Thymus (tissue), 11 donors: ENCODE data around the gene FXR2. TPM values are rescaled to one million over a fixed set of nuclear protein-coding genes. Genes with fewer than 3 reads are reported as not detected.

Experiments
- DNase-seq, 9 donors: peaks; one replicate each; pipeline ENCODE4 v3.0.0-alpha.2; 2013; ENCODE audit warnings: low spot score in 9 of 9, low read depth in 6 of 9, missing footprints in 1 of 9
- H3K27ac ChIP-seq, 2 donors: one replicate each; pipeline ENCODE4 v1.5.1; 2013; ENCODE audit warnings: control low read depth in 1 of 2, low read depth in 1 of 2, low read length in 1 of 2, mild to moderate bottlenecking in 1 of 2, moderate library complexity in 1 of 2
- H3K27me3 ChIP-seq, 2 donors: one replicate each; pipeline ENCODE4 v1.5.1; 2013; ENCODE audit warnings: low read length in 1 of 2; ENCODE audit not compliant: control insufficient read depth in 2 of 2, insufficient read depth in 1 of 2
- H3K36me3 ChIP-seq, 2 donors: one replicate each; pipeline ENCODE4 v1.5.1; 2013; ENCODE audit warnings: low read length in 1 of 2, mild to moderate bottlenecking in 1 of 2, moderate library complexity in 1 of 2; ENCODE audit not compliant: control insufficient read depth in 2 of 2, insufficient read depth in 2 of 2
- H3K4me1 ChIP-seq, 2 donors: one replicate each; pipeline ENCODE4 v1.5.1; 2013; ENCODE audit warnings: low read length in 2 of 2; ENCODE audit not compliant: control insufficient read depth in 2 of 2, insufficient read depth in 2 of 2
- H3K4me3 ChIP-seq, 2 donors: one replicate each; pipeline ENCODE4 v1.5.1; 2013; ENCODE audit warnings: low read length in 2 of 2, control low read depth in 1 of 2, mild to moderate bottlenecking in 1 of 2
- H3K9me3 ChIP-seq, 2 donors: one replicate each; pipeline ENCODE4 v1.5.1; 2013; ENCODE audit warnings: low read length in 1 of 2, mild to moderate bottlenecking in 1 of 2; ENCODE audit not compliant: control insufficient read depth in 2 of 2, insufficient read depth in 1 of 2
- WGBS: extraction: QIAGEN DNeasy Blood & Tissue Kit; methylation state at CpG from one replicate; pipeline ENCODE4 v1.1.7; 2013; 5-methylcytosine and 5-hydroxymethylcytosine counted together
- polyA plus RNA-seq: library from polyadenylated mRNA; stranded (reverse); fragments of 200-250 nt; gene quantifications from one replicate; pipeline ENCODE4 v1.2.3, GENCODE V29; 2013
- total RNA-seq: library from RNA; stranded (reverse); fragments of 120-200 nt; gene quantifications from one replicate; pipeline ENCODE4 v1.2.4, GENCODE V29; 2013
- donor health status: healthy.

The FXR2 gene
- total and polyA plus RNA-seq, 2 donors, result 33.3 to 36.6 TPM

DNA sequence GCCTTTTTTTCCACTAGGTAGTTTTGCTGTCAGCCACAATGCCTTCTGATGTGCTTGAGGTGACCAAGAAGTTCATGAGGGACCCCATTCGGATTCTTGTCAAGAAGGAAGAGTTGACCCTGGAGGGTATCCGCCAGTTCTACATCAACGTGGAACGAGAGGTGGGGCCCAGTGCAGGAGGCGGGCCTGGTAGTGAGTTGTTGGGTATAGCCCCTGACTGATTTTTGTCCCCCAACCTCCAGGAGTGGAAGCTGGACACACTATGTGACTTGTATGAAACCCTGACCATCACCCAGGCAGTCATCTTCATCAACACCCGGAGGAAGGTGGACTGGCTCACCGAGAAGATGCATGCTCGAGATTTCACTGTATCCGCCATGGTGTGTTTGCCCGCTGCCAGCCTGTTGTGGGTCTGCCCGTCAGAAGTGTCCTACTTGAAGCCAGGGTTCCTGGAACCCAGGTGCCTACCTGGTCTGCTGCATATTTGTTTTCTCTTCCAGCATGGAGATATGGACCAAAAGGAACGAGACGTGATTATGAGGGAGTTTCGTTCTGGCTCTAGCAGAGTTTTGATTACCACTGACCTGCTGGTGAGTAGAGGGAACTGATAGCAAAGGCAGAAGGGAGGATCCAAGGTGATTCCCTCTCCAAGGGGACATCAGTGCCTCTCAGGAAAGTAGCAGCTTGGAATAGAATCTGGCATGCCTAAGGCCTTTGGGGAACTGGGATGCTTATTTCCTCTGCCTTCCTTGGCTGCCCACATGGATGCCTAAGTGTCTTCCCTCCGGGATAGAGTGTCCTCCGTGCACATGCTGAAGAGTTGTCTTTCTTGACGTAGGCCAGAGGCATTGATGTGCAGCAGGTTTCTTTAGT, 37.1 kb downstream of the FXR2 start:
- 97% methylated on average over 17 of the region's 17 CpGs for WGBS
- H3K4me1 ChIP-seq, result peaks cover 16 to 64% of the 10 kb centered on the region in 2 donors
- no peaks in the 10 kb centered on the region for H3K27me3 ChIP-seq
- H3K9me3 ChIP-seq, result peaks cover 0 to 6% of the 10 kb centered on the region in 2 donors
- no peak overlapping the region for H3K4me3 ChIP-seq
- H3K36me3 ChIP-seq, result peaks cover 63 to 72% of the 10 kb centered on the region in 2 donors
- no peak for DNase-seq
- peak overlapping the region in 1 of 2 donors; percentile 15 for H3K27ac ChIP-seq

DNA sequence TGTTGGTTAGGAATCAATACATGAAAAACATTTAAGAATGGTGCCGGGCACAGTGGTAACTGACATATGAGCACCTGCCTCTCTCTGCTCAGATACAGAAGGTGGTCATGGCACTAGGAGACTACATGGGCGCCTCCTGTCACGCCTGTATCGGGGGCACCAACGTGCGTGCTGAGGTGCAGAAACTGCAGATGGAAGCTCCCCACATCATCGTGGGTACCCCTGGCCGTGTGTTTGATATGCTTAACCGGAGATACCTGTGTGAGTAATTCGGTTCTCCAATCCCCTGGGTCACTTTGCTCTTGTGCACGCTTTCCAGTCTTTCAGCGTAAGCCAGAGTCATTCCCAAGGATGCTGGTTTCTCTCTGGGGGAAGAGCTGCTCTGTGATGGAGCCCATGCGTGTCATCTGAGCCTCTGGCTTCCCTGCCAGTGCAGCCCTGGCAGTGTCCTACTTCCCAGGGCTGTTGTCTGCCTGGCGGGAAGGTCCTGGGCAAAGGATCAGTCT, 38.2 kb downstream of the FXR2 start:
- no peak for DNase-seq
- Histone ChIP-seq H3K4me3 (no peak overlapping the region), H3K27ac (no peak overlapping the region), H3K27me3 (no peaks in the 10 kb centered on the region), H3K4me1 (peaks cover 11 to 60% of the 10 kb centered on the region in 2 donors), H3K9me3 (peaks cover 0 to 3% of the 10 kb centered on the region in 2 donors), H3K36me3 (peaks cover 63 to 72% of the 10 kb centered on the region in 2 donors)
- WGBS, result 94% methylated on average over 14 of the region's 14 CpGs

DNA sequence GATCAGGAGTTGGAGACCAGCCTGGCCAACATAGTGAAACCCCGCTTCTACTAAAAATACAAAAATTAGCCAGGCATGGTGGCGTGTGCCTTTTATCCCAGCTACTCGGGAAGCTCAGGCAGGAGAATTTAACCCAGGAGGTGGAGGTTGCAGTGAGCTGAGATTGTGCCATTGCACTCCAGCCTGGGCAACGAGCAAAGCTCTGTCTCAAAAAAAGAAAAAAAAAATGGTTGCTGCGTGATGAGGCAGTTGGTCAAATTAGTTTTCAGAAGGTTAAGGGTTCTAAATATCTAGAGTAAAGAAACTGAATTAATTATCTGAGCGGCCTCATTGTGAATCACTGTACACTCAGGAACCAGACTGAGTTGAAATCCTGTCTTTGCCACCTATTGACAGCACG, 38.7 kb downstream of the FXR2 start:
- H3K27me3 ChIP-seq, result no peaks in the 10 kb centered on the region
- H3K36me3 ChIP-seq, result peaks cover 66 to 71% of the 10 kb centered on the region in 2 donors
- no peak overlapping the region for H3K27ac ChIP-seq
- H3K4me1 ChIP-seq, result peaks cover 11 to 56% of the 10 kb centered on the region in 2 donors
- no peak overlapping the region for H3K4me3 ChIP-seq
- H3K9me3 ChIP-seq, result peaks cover 0 to 3% of the 10 kb centered on the region in 2 donors
- 98% methylated on average over 7 of the region's 7 CpGs for WGBS
- DNase-seq, result no peak

DNA sequence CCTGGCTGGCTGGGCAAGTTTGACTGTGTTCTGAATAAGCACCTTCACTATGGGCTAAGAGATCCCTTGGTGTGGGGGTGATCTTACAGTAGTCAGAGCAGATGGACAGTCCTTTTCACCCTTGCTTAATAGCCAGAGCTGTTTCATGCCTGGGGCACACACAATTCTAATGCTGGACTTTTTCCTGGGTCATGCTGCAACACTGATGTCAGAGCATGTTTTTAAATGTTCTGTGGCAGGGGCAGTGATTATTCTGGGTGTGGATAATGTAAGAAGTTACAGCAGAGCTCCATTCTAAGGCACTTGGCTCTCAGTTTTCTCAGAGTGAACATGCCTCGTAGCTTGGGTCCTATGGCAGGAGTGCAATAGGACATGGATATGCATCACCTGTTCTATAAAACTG, 39.2 kb downstream of the FXR2 start:
- Histone ChIP-seq H3K4me3 (no peak overlapping the region), H3K9me3 (peaks cover 0 to 3% of the 10 kb centered on the region in 2 donors), H3K4me1 (peaks cover 11 to 53% of the 10 kb centered on the region in 2 donors), H3K27ac (no peak overlapping the region), H3K27me3 (no peaks in the 10 kb centered on the region), H3K36me3 (peaks cover 71 to 73% of the 10 kb centered on the region in 2 donors)
- WGBS, result 91% methylated on average over 1 of the region's 1 CpG
- no peak for DNase-seq

DNA sequence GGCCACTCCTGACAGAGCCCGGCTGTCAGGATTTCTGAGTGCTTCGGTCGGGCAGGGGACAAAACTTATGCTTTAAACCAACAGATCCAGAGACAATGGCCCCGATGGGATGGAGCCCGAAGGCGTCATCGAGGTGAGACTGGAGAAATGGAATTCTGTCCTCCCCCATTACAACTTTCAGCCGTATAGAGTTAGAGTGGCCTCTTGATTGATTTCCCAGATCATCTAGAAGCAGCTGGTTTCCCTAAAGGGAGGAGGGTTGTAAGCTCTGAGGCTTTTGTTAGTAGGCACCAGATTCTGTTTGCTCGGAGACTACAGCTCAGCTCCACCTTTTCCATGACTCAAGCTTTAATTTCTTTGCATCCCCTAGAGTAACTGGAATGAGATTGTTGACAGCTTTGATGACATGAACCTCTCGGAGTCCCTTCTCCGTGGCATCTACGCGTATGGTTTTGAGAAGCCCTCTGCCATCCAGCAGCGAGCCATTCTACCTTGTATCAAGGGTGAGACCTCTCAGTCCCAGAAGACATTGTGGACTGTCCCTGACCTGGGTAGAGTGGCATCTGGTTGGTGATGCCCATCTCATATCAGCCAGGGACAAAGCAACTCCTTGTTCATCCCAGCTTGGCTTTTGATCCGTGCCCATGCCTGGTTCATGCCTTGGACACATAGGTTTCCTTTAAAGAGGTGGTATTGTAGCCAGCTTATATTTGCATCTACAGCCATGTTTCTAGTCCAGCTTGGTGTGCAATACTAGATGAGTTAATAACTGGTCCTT, 40.3 kb downstream of the FXR2 start:
- Histone ChIP-seq H3K36me3 (peaks cover 67 to 75% of the 10 kb centered on the region in 2 donors), H3K27me3 (no peaks in the 10 kb centered on the region), H3K27ac (peak overlapping the region in 1 of 2 donors; percentile 59), H3K9me3 (peaks cover 0 to 3% of the 10 kb centered on the region in 2 donors), H3K4me1 (peaks cover 10 to 45% of the 10 kb centered on the region in 2 donors), H3K4me3 (peak overlapping the region; percentile 65 to 100)
- DNase-seq, result no peak
- WGBS, result 55% methylated on average over 15 of the region's 15 CpGs

DNA sequence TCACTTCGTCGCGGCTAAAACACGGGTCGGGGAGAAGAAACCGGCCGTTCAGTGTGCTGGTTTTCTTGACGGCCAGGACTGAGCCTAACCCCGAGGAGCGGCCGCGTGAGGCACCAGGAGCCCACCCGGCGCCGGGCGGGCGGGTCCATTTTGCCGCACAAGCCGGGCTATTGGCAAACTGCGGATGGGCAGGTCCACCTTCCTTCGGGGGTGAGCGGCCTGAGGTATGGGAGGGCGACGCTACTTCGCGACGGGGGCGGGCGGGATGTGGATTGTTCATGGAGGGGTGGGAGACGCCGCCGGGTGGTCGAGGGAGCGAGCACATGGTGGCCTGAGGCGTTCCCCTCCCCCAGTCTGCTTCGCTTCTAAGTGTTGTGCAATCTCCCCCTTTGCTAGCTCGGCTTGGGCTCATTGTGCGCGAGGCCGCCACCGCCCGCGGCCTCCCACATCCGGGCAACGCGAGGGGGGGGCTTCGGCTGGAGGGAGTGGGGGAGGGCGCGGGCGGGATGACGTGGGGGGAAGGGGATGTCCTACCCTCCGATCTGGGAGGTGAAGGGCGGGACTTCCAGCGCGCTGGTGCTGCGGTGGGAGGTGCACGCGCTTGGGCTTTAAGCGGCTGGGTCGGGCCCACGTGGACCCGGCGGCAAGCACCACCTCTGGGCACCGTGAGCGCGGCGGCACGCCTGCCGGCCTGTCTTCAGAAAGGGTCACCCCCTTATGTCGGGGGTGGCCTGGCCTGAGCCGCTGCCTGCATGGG, 41.2 kb downstream of the FXR2 start:
- peak in 8 of 9 donors; percentile 74 to 95 (median 90) for DNase-seq
- peak overlapping the region; percentile 97 to 98 for H3K27ac ChIP-seq
- H3K4me1 ChIP-seq, result peaks cover 8 to 38% of the 10 kb centered on the region in 2 donors
- H3K9me3 ChIP-seq, result peaks cover 0 to 3% of the 10 kb centered on the region in 2 donors
- no peaks in the 10 kb centered on the region for H3K27me3 ChIP-seq
- peaks cover 59 to 72% of the 10 kb centered on the region in 2 donors for H3K36me3 ChIP-seq
- peak overlapping the region; percentile 65 to 100 for H3K4me3 ChIP-seq
- under 1% methylated on average over 71 of the region's 71 CpGs for WGBS

DNA sequence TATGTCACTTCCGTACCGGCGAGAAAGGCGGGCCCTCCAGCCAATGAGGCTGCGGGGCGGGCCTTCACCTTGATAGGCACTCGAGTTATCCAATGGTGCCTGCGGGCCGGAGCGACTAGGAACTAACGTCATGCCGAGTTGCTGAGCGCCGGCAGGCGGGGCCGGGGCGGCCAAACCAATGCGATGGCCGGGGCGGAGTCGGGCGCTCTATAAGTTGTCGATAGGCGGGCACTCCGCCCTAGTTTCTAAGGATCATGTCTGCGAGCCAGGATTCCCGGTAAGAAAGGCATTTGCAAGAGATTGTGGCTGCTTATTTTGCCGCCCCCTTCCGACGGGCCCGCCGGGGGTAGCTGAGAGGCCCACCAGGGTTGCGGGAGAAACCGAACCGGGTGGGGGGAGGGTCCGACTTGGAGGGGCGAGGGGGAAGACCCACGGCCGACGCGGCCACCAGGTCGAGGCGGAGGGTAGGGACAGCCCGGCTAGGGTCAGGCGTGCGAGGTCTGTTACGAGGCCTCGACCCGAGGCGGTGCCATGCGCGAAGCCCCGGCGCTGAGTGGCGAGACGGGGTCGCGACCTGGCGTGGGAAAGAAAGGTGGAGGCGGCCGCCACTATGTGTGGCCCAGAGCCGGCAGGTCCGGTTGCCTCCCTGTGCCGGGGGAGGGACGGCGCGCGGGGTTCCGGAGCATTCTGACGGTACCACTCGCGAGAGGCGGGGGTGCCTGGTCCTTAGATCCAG, 41.9 kb downstream of the FXR2 start:
- peak overlapping the region; percentile 97 to 98 for H3K27ac ChIP-seq
- H3K27me3 ChIP-seq, result no peaks in the 10 kb centered on the region
- under 1% methylated on average over 73 of the region's 73 CpGs for WGBS
- DNase-seq, result peak in 8 of 9 donors; percentile 96 to 100 (median 98)
- peaks cover 0 to 3% of the 10 kb centered on the region in 2 donors for H3K9me3 ChIP-seq
- H3K4me1 ChIP-seq, result peaks cover 8 to 36% of the 10 kb centered on the region in 2 donors
- H3K4me3 ChIP-seq, result peak overlapping the region; percentile 65 to 100
- peaks cover 52 to 68% of the 10 kb centered on the region in 2 donors for H3K36me3 ChIP-seq

DNA sequence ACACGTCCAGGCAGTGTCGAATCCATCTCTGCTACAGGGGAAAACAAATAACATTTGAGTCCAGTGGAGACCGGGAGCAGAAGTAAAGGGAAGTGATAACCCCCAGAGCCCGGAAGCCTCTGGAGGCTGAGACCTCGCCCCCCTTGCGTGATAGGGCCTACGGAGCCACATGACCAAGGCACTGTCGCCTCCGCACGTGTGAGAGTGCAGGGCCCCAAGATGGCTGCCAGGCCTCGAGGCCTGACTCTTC, 42.4 kb downstream of the FXR2 start:
- H3K4me1 ChIP-seq, result peaks cover 8 to 34% of the 10 kb centered on the region in 2 donors
- DNase-seq, result peak in 1 of 9 donors; percentile 94
- H3K9me3 ChIP-seq, result peaks cover 0 to 3% of the 10 kb centered on the region in 2 donors
- peak overlapping the region; percentile 72 to 77 for H3K27ac ChIP-seq
- under 1% methylated on average over 11 of the region's 11 CpGs for WGBS
- no peaks in the 10 kb centered on the region for H3K27me3 ChIP-seq
- peaks cover 48 to 68% of the 10 kb centered on the region in 2 donors for H3K36me3 ChIP-seq
- H3K4me3 ChIP-seq, result peak overlapping the region; percentile 51 to 59
